Keratinocyte (primary cell): ENCODE results near the gene AFF2.

Experiments
- EZH2 ChIP-seq: IDR thresholded peaks from one replicate; pipeline ENCODE4 v1.6.1; 2012; ENCODE audit warnings: inconsistent platforms, mild to moderate bottlenecking, low read length, moderate library complexity
- TF ChIP-seq, protein P1 (sequence below), 3 experiments: IDR thresholded peaks in 1 of 3; conservative IDR thresholded peaks in 1 of 3; optimal IDR thresholded peaks in 1 of 3; 2 replicates in 2 of 3; 3 replicates in 1 of 3; pipeline versions ENCODE3 to v1.5.1; 2011; ENCODE audit warnings: low read length in 3 of 3, mild to moderate bottlenecking in 3 of 3, moderate library complexity in 2 of 3, control low read depth in 1 of 3, inconsistent platforms in 1 of 3; ENCODE audit not compliant: insufficient read depth in 2 of 3; ENCODE audit errors: extremely low read depth in 1 of 3

- TF ChIP-seq, protein P1, sequence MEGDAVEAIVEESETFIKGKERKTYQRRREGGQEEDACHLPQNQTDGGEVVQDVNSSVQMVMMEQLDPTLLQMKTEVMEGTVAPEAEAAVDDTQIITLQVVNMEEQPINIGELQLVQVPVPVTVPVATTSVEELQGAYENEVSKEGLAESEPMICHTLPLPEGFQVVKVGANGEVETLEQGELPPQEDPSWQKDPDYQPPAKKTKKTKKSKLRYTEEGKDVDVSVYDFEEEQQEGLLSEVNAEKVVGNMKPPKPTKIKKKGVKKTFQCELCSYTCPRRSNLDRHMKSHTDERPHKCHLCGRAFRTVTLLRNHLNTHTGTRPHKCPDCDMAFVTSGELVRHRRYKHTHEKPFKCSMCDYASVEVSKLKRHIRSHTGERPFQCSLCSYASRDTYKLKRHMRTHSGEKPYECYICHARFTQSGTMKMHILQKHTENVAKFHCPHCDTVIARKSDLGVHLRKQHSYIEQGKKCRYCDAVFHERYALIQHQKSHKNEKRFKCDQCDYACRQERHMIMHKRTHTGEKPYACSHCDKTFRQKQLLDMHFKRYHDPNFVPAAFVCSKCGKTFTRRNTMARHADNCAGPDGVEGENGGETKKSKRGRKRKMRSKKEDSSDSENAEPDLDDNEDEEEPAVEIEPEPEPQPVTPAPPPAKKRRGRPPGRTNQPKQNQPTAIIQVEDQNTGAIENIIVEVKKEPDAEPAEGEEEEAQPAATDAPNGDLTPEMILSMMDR (optimal IDR thresholded peaks at IDR 0.05 in 1 of 3, IDR thresholded peaks at IDR 0.05 in 1 of 3, conservative IDR thresholded peaks at IDR 0.05 in 1 of 3; ENCODE audit: extremely low read depth in 1 of 3, insufficient read depth in 2 of 3, low read length in 3 of 3): no peak
- no peak for TF ChIP-seq EZH2
Observed at GRCh38 chrX:148474030-148474429, 26.4 kb upstream of the AFF2 start.
